ENCODE measurements around the gene METTL9.
"Not testable (repeated sequence)": the region's sequence is repeated elsewhere in the genome, so short reads cannot be mapped to it uniquely, and the experiment has no call there.

The METTL9 gene

DNA sequence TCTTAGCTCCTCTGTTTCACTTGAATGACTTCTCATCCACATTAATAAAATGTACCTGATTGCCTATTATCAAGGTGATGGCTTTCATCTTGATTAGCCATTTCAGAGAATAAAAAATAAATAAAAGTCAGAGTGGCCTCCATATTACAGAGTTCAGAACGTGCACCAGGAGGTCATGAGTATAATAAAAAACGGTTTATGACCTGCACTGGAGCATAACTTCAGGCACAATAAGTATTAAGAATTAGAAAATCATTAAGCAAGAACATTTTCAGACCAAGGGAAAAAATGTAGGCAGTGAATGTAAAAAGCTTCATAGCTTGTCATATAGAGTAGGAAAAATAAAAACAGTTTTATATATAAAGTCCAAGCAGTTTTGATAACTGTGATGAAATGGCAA lies 11.4 kb downstream of the METTL9 start:
- no peak for DNase-seq (ENCODE audit: low spot score)

DNA sequence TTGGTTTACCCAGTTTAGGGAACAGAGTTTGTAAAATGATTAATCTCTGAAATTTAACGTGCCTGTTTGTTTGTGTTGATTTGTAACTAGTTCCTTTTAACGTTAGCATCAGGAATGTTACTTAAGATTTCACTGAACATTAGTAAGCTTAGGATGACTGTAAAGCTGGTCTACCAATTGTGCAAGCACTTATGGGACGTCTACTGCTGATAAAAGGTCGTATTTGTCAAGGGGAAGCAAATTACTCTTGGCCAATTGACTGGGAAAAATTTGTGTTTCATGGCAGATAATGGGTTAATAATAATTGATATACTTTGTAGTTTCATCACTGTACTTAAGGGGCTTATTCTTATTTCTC lies 11.8 kb downstream of the METTL9 start:
- DNase-seq (ENCODE audit: low spot score) = no peak

DNA sequence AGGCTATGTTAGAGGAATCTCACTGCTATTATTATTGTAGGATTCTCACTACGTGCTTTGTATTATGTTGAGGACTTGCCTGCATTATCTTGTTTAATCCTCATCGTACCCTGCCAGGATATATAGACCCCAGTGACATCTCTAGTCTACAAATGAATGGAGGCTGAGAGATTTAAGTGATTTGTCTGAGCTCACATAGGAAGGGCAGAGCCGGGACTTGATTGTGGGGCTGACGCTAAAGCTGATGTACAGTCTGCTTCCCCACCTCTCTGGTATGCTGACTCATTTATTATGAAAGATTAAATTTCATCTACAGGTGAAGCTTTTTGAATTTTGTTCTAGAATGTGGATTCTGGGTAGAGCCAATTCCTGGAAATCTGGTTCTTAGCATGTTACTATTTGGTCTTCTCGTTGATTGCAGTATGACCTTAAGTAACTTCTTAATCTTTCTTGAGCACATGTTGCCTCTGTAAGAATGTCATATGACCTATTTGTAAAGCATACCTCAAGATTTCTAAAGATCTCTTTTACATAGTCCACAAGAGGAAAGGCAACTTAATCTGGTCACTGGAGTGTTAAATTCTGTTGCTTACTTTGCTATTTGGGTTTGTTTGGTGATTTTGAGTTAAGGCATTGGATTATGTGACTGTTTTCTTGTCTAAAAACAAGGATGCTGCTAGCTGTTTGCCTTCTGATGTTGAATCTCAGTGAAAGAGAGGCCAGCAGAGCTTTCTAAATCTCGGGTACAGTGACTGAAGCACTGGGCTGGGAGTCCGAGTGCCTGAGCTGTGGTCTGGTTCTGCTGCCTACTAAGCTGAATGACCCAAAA lies 12.4 kb downstream of the METTL9 start:
- DNase-seq (ENCODE audit: low spot score) = no peak

DNA sequence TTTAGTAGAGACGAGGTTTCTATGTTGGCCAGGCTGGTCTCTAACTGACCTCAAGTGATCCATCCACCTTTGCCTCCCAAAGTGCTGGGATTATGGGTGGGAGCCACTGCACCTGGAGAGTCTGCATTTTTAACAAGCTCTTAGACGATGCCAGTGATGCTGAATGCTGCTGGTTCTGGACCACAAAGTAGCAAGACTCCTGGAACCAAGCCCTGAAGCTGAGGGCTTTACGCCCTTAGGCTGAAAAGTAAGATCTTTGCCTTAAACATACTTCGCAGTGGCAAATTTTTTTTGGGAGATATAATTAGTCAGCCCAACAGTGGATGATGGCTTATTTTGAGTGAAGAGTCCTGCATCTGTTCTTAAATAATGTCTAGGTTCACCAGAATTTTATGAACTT lies 14.0 kb downstream of the METTL9 start:
- DNase-seq (ENCODE audit: low spot score) = no peak

DNA sequence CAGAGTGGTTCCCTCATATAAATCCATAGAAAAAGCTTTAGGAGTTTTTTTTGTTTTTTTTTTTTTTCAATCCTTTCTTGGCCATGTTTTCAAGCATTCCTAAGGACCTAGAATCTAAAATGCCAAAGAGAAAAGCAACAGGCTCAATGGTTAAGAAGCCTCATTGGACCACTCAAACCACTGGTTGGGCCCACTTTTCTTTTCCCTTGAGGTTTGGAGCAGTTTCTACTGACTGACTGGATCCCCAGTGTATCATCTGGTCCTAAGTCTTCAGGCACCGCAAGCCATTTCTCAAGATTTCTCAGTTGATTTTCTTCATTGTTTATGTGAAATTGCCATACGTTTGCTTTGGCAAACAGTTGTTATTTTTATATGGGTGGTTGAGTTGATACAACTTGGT lies 14.4 kb downstream of the METTL9 start:
- no peak for DNase-seq (ENCODE audit: low spot score)

DNA sequence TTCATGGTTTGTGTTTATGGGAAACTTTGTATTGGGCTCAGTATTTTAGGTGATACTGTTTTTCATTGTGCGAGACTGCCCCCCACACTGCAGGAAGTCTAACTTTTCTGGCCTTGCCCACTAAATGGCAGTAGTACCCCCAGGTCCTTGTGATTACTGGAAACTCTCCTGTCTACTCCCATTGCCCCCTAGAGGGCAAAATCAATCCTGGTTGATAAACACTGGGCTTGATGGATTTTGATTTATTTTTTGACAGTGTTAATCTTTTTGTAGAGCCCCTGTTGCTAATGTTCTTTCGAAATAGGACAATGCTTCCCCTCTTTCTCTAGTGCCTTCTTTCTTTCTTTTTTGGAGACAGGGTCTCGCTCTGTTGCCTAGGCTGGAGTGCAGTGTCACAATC lies 15.5 kb downstream of the METTL9 start:
- no peak for DNase-seq (ENCODE audit: low spot score)

DNA sequence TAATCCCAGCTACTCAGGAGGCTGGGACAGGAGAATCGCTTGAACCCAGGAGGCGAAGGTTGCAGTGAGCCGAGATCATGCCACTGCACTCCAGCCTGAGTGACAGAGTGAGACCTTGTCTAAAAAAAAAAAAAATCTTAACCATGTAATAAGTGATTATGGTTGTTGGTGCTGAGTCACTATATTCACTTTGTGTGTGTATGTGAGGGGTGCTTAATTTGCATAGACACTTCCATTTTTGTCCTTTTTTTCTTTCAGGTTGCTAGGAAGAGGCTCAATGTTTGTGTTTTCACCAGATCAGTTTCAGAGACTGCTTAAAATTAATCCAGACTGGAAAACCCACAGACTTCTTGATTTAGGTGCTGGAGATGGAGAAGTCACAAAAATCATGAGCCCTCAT lies 18.2 kb downstream of the METTL9 start:
- DNase-seq (ENCODE audit: low spot score) = no peak

DNA sequence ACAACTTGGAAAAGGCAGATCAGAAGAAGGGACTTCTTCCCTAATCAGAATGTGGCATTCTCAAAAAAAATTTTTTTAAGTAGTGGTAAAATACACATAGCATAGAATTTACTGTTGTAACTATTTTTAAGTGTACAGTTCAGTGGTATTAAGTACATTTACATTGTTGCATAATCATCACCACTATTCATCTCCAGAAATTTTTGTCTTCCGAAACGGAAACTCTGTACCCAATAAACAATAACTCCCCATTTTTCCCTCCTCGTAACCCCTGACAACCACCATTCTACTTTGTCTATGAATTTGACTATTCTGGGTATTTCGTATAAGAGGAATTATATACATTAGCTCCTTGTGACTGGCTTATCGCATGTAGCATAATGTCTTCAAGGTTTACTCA lies 18.9 kb downstream of the METTL9 start:
- no peak for DNase-seq (ENCODE audit: low spot score)

DNA sequence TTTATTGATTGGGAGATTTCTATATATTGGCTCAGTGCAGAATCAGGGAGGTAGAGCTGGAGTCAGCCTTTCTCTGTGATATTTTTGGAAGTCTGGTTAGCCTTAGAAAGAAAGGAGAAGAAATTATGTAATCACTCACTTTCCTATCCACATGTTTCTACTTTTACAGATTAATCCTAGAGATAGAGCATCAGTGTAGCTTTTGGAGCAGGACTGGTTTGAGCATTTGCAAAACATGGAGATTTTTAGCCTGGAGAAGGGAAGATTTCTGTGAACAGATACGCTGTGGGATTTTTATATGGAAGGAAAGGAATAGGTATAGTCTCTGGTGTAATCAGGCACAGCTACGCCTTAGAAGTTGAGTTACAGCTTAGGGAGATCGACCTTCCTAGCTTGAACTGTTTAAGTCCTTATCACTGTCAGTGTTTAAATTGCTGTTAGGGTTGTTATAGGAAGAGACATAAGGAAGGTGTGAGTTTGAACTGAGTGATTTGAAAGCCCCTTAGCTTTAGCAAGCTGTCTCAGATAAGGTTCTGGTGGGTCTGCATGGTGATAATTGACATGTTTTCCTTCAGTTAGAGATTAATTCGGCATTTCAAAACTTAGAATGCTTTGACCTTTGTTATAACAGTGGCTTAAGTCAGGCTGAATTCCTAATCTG lies 20.5 kb downstream of the METTL9 start:
- DNase-seq (ENCODE audit: low spot score) = no peak

DNA sequence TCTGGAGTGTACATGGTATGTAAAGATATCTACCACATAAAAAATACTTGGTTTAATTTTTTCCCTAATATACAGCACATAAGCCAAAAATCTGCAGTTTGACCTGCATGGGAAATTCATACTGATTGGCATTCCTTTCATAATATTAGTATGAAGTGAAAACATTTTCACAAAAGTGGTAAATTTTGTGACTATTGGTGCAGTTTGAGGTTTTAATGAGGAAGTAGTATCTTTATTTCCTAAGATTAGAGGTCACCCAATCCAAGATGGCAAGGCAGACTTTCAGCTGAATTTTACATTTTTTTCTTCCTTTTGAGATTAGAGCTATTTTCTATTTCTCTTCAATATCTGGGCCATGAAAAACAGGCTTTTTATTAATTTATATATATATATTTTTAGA lies 21.2 kb downstream of the METTL9 start:
- no peak for DNase-seq (ENCODE audit: low spot score)

DNA sequence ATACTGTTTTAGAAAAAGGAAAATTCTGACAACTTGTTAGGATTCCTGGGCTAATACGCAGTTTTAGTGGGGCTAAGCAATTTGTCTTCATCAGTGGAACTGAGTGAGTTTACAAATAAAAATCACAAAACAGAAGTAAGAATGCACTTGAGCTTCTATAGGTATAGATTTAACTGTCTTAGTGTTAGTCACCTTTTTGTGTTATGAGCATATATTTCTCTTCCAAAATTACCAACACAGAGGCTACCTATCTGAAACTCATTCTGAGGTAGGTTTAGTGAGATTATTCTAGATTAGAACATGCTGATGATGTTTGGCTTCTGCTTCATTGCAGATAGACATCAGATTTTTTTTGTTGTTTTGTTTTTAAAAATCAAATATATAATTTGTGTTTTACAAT lies 23.2 kb downstream of the METTL9 start:
- no peak for DNase-seq (ENCODE audit: low spot score)

DNA sequence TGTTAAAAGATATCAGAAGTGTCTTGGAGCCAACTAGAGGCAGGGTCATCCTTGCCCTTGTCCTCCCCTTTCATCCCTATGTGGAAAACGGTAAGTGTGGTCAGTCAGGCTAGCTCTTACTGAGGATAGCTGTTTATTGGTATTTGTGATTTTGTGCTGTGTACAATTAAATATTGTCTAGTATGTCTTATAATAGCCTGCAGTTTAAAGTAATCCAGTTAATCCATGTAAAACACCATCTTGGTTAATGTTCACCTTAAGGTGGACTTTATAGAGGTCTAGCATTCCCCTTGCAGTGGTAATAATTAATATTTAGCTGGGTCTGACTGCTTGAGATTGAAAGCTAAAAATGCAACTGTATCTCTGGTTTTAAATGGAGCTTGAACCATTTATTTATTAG lies 25.6 kb downstream of the METTL9 start:
- DNase-seq (ENCODE audit: low spot score) = no peak

DNA sequence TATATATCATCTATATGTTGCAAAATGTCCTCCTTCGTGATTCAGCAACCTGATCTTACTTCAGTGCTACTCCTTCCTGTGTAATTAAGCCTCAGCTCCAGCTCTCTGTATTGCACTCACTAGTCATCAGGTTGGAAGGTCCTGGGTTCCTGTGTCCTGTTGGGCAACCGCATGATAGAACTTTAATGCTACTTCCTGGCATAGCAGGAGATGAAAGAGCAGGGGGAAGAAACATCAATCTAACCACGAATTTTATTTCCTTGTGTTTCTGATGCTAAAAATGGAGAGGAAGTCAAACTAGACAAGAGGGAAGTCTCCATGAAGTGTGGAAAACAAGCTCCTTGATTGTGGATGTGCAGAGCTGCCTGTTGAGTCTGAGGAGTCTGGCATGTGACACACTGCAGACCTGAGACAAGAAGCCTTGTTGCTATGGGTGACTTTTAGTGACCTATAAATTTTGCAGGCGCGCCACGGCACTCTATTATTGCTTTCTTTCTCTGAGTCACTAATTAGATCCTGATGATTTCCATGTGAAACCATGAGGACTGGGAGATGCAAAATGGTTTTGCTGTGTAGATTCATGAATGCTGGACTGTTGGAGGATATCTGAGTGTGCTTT lies 27.4 kb downstream of the METTL9 start:
- no peak for DNase-seq (ENCODE audit: low spot score)

DNA sequence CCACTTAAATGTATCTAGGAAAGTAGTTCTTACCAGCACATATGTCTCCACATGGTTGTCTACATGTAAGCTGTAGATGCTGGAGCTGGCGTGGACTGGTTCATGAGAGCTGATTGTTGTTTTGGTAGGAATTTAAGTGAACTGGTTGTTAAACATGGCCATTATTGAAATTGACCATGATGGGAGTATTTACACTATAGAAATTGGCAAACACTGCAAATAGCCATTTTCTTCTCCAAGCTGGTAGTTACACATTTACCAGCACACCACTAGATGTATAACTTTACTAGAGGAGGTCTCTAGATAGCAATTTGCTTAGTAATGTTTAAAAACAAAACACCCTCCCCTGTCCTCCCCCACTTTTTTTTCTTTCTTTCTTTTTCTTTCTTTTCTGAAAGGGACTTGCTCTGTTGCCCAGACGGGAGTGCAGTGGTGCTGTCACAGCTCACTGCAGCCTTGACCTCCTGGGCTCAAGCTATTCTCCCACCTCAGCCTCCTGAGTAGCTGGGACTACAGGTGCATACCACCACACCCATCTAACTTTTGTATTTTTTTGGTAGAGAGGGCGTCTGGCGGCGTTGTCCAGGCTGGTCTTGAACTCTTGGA lies 28.8 kb downstream of the METTL9 start:
- no peak for DNase-seq (ENCODE audit: low spot score)

DNA sequence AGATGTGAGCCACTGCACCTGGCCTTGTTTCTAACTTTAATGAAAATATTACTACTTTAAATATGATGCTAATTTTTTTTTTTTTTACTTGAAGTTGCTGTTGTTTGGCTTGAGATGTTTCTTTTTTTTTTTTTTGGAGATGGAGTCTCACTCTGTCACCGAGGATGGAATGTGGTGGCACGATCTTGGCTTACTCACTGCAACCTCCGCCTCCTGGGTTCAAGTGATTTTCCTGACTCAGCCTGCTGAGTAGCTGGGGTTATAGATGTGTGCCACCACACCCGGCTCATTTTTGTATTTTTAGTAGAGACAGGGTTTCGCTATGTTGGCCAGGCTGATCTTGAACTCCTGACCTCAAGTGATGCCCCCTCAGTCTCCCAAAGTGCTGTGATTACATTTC lies 29.4 kb downstream of the METTL9 start:
- no peak for DNase-seq (ENCODE audit: low spot score)

DNA sequence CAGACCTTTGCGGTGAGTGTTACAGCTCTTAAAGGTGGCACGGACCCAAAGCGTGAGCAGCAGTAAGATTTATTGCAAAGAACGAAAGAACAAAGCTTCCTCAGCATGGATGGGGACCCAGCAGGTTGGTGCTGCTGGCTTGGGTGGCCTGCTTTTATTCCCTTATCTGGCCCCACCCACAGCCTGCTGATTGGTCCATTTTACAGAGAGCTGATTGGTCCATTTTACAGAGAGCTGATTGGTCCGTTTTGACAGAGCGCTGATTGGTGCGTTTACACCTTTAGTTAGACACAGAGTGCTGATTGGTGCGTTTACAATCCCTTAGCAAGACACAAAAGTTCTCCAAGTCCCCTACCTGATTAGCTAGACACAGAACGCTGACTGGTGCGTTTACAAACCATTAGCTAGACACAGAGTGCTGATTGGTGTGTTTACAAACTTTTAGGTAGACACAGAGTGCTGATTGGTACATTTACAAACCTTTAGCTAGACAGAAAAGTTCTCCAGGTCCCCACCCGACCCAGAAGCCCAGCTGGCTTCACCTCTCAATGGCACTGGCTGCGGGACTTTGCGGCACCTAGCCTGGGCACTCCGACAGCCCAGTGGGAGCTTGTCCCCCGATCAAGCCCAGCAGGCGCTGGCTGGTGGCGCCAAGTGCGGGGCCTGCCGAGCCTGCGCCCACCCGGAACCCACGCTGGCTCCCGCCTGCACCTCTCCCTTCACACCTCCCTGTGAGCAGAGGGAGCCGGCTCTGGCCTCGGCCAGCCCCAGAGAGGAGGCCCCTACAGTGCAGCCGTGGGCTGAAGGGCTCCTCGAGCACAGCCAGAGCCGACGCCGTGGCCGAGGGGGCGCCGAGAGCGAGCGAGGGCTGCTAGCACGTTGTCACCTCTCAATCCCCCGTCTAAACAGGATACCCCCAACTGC lies 30.5 kb downstream of the METTL9 start:
- DNase-seq (ENCODE audit: low spot score) = not testable (repeated sequence)

DNA sequence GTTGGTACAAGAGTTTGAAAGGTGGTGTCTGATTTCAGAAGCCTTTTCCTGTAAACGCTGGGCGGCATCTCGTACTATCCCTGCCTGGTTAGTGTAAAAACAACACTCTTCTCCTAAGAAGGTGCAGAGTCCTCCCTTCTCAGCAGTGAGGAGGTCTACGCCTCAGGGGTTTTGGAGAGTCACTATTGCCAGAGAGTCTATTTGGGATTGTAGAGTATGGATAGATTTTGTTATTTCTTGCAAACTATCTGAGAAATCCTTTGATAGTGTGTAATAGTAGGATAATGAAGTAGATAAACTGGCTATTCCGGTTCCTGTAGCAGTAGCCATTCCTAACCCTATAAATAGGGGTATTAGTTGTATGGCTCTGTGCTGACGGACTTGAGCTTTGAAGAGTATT lies 31.5 kb downstream of the METTL9 start:
- DNase-seq (ENCODE audit: low spot score) = not testable (repeated sequence)

DNA sequence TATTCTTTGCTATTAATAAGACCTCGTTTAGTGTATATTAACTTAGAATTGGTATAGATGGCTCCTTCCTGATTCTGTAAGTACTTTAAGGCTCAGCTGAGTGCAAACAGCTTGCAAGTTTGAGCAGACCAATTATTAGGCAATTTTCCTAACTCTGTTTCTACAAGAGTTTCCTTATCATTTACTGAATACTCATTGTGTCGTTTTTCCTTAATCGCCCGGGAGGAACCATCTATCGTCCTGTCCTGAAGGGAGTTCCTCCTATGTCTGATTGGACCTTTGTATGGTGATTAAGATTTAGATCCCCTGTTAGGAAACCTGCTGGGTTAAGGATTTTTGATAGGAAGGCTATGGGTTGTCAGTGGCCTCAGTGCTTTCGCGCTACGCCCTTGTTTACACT lies 32.0 kb downstream of the METTL9 start:
- not testable (repeated sequence) for DNase-seq (ENCODE audit: low spot score)

DNA sequence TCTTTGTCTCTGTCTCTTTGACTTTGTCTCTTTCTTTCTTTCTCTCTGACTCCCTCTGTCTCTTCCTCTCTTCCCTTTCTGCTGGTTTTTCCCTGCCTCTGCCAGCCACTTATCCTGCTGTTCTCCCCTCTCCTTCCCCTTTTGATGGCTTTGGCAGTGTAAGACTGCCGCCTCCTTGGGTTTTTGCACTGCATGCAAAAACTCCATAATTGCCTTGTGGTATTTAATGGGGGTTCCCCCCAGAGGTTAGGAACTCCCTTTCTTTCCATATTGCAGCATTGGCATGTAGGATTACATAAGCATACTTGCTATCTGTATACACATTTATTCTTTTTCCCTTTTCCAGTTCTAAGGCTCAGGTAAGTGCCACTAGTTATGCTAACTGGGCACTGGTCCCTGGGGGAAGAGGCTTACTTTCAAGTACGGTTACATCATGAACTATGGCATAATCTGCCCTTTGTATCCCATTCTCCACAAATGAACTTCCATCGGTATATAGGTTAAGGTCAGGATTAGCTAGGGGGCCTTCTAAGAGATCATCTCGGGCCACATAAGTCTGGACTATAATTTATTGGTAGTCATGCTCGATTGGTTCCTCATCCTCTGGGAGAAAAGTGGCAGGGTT lies 32.7 kb downstream of the METTL9 start:
- not testable (repeated sequence) for DNase-seq (ENCODE audit: low spot score)

DNA sequence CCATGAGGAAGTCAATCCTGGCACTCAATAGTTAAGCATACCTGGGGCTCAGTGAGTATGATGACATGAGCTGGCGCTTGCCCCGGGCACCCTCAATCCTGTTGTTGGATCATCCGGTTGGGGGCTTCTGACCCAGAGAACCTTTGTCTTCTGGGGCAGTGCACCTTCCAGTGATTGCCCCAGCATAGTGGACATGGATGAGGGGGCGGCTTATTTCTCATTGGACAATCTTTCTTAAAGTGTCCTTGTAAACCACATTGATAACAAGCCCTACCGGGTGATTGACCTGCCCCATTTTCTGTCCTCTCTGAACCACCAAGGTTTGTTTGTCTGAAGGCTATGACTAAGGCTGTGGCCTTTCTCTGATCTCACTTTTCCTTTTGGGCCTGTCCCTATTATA lies 34.8 kb downstream of the METTL9 start:
- DNase-seq (ENCODE audit: low spot score) = no peak

DNA sequence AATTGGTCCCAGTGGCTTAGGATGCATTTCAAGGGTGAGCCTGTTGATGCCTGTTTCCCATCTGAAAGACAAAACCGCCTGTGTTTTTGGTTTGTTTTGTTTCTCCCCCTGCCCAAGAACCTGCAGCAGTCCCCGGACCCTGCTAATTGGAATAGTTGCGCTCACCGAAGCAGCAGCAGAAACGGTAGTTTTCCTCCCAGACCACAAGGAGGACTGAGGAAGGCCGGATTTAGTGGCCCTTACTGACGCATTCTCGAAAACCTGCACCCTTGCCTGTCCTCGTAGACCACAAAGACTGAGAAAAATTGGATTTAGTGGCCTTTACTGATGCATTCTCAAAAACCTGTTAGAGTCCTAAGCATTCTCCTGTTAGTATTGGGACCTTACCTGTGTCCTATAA lies 36.3 kb downstream of the METTL9 start:
- DNase-seq (ENCODE audit: low spot score) = not testable (repeated sequence)
